Nucleus accumbens (tissue), 56 donors: ENCODE results near the gene MORC1.
"Not testable (repeated sequence)": the region's sequence is repeated elsewhere in the genome, so short reads cannot be mapped to it uniquely, and the experiment has no call there.

Experiments used
- DNase-seq, 56 donors: peaks; one replicate each; lab custom pipeline; 2025; lab: John Stamatoyannopoulos, UW

MORC1 gene, protein sequence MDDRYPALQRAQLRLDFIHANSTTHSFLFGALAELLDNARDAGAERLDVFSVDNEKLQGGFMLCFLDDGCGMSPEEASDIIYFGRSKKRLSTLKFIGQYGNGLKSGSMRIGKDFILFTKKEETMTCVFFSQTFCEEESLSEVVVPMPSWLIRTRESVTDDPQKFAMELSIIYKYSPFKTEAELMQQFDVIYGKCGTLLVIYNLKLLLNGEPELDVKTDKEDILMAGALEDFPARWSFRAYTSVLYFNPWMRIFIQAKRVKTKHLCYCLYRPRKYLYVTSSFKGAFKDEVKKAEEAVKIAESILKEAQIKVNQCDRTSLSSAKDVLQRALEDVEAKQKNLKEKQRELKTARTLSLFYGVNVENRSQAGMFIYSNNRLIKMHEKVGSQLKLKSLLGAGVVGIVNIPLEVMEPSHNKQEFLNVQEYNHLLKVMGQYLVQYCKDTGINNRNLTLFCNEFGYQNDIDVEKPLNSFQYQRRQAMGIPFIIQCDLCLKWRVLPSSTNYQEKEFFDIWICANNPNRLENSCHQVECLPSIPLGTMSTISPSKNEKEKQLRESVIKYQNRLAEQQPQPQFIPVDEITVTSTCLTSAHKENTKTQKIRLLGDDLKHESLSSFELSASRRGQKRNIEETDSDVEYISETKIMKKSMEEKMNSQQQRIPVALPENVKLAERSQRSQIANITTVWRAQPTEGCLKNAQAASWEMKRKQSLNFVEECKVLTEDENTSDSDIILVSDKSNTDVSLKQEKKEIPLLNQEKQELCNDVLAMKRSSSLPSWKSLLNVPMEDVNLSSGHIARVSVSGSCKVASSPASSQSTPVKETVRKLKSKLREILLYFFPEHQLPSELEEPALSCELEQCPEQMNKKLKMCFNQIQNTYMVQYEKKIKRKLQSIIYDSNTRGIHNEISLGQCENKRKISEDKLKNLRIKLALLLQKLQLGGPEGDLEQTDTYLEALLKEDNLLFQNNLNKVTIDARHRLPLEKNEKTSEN

DNA sequence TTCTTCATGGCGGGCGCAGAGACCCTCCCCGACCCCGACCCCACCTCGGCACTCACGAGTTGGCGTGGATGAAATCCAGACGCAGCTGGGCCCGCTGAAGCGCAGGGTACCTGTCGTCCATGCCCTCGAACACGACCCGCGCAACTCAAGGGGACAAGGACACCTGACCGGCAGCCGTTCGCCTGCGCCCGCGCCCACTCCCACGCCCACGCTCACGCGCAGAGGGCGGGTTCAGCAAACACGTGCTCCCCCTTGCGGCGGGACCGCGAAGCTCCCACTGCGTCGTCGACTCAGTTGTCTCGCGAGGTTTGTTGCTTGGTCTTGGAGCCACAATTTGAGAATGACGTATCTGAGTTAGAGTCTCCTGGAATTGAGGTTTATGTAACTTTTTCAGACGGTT lies at the start of gene MORC1:
MORC1 (minus strand) TSS at position 196 of the 400 bp plus-strand sequence; CDS start at position 121, 75 bp downstream.
- DNase-seq, result no peak

GRCh38 chr3:109165905-109166304 lies 48.0 kb upstream of the MORC1 start:
- no peak for DNase-seq

- DNase-seq, result no peak
Observed at GRCh38 chr3:109161487-109162123, 43.7 kb upstream of the MORC1 start.

GRCh38 chr3:109155828-109156227 lies 37.9 kb upstream of the MORC1 start:
- no peak for DNase-seq

GRCh38 chr3:109154979-109155378 lies 37.0 kb upstream of the MORC1 start:
- no peak for DNase-seq

GRCh38 chr3:109152320-109152719 lies 34.4 kb upstream of the MORC1 start:
- DNase-seq, result no peak

GRCh38 chr3:109149078-109149477 lies 31.1 kb upstream of the MORC1 start:
- DNase-seq, result no peak

GRCh38 chr3:109143646-109144045 lies 25.7 kb upstream of the MORC1 start:
- DNase-seq, result no peak

- DNase-seq, result no peak
Observed at GRCh38 chr3:109140318-109140717, 22.4 kb upstream of the MORC1 start.

GRCh38 chr3:109137761-109138160 lies 19.8 kb upstream of the MORC1 start:
- DNase-seq, result no peak

- no peak for DNase-seq
Observed at GRCh38 chr3:109136523-109136922, 18.6 kb upstream of the MORC1 start, which contains the start of gene C3orf85. TSS of gene C3orf85 (plus strand) at chr3:109136719. CDS start at chr3:109136848, 129 bp downstream.

- DNase-seq, result not testable (repeated sequence)
Observed at GRCh38 chr3:109133474-109133816, 15.5 kb upstream of the MORC1 start.

DNA sequence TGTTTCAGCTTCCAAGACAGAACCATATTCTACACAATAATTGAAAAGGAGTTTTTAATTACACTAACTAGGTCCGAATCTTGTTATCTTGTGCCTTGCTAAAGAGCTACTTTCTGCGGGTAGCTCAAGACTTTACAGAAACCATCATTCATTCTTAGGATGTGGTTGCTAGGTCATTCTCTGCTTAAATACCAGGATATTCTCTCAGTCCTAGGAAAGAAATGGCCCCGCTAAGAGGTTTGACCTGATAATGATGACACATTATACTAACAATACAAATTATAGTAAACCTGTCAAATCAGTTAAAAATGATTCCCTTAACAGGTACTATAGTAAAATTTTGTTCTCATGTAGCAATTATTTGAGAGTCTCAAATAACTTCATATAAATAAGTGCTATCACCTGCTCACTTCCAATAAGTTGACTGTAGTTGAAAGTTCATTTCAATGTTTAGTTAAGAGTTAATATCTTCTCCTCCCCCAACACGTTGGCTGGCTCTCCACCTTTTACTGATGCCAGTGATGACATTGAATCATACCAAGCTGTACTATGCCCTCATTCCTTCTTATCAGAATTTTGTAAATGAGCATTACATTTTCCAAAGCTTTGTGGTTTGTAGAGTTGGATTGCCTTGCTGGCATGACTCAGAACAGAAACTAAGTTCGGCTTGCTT lies 15.0 kb upstream of the MORC1 start:
- no peak for DNase-seq

DNA sequence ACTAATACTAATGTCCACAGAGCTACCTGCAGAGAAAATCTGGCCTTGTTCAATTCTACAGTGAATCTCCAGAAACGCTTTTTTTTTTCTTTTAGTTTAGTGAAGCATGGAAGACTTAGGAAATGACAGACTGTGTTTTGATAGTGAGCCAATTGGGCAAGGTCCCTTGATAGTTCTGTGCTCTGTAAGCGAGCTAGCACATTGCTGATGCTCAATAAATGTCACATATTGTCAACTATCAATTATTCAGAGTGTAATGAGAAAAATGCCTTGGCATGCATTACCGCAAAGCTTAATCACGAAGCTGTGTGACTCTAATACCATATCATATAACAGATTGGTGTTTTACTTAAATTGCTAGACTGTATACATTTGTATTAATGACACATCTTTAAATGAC lies 13.3 kb upstream of the MORC1 start:
- DNase-seq, result no peak

DNA sequence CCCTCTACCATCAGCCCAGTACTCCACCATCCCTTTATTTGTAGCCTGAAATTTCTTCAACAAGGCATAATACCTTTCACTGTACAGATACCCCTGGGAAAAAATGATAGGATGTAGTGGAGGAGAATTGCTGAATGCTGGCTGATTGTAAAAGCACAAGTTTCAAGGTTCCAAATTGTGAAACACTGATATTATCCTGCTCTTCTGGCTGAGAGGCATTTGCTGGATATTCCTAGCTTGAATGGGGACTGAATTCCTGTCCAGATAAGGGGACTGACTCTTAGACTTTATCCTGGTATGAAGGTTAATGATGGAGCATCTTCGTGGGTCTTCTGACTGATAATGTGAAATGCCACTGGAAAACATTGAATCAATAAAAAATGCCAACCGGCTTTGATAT lies 9.6 kb upstream of the MORC1 start:
- DNase-seq, result no peak

DNA sequence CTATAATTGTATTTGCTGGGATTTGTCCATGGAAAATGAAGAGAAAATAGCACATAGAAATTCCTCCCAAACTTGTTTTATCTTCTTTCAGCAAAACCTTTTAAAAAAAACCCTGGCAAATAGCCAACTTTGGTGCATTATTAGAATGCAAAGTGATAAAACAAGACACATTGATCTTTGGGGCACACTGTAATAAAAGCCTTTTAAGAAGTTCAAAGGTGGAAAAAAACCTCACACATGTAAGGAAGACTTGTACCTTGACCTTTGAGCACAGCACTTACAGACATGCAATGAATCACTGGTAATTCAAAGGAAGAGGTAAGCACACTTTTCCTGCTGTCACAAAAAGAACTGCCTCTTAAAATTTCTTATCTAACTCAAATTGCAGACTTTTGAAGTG lies 8.0 kb upstream of the MORC1 start:
- no peak for DNase-seq

DNA sequence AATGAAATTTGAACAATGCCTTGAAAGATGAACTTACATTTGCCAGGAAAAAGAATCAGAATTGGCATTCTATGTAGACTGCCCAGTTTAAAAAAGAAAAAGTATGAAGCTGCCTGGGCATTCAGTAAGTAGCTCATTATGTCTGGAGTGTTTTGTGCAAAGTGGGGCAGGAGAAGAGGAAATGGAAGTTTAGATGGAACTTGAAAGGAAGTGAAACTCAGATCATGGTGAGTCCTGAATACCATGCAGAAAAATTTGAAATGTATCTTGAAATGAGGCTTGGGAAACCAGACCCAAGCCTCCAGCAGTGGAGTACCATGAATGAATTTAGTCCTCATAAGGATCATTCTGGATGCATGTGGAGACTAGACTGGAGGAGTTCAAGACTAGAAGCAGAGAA lies 4.8 kb upstream of the MORC1 start:
- DNase-seq, result no peak

- DNase-seq, result no peak
Observed at GRCh38 chr3:109118584-109118983, 650 bp upstream of the MORC1 start.

- DNase-seq, result no peak
Observed at GRCh38 chr3:109116031-109116430, 1.9 kb downstream of the MORC1 start.

DNA sequence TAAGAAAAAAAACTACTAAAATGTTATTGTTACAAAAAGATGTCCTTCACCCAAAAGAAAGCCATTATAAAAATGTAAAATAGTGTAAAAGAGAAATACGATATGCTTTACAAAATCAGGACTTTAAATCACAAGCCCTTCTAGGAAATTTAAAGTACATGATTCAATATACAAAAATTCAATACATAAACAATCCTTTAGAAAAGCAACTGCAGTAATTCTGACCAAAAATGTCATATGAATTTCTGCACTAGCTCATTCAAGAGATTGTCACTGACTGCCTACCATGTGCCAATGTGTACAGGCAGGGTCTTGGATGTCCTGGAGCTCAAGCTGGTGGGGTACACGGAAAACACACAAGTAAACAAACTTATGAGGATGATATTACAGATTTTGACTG lies 2.5 kb downstream of the MORC1 start:
- DNase-seq, result no peak
